Neural cell (in vitro differentiated cells): ENCODE data around the gene PPM1H. TPM values are rescaled to one million over a fixed set of nuclear protein-coding genes. Genes with fewer than 3 reads are reported as not detected.

ENCODE experiments used
- H2AFZ ChIP-seq: fragments of 200-600, 300-800 bp; sonication (generic), shearing (Covaris generic); 2 replicates; pipeline ENCODE4 v1.6.0; 2014; ENCODE audit warnings: low read depth, mild to moderate bottlenecking, antibody characterized with exemption, low read length, moderate library complexity
- H3F3A ChIP-seq: fragments of 200-600 bp; shearing (Covaris generic); 2 replicates; pipeline ENCODE4 v1.6.1; 2016; ENCODE audit warnings: mild to moderate bottlenecking, moderate library complexity, mixed read lengths, antibody characterized with exemption, low read length; ENCODE audit not compliant: insufficient read depth, poor library complexity, severe bottlenecking
- H3K27ac ChIP-seq: fragments of 200-600, 300-800 bp; sonication (generic), shearing (Covaris generic); 2 replicates; pipeline ENCODE4 v1.5.1; 2014; ENCODE audit warnings: mild to moderate bottlenecking, low read length, moderate library complexity
- H3K27me3 ChIP-seq: fragments of 300-800, 200-600 bp; sonication (generic), shearing (Covaris generic); 2 replicates; pipeline ENCODE4 v1.6.0; 2014; ENCODE audit warnings: mild to moderate bottlenecking, low read depth, low read length, moderate library complexity; ENCODE audit not compliant: insufficient read depth
- H3K36me3 ChIP-seq: fragments of 300-800, 200-600 bp; sonication (generic), shearing (Covaris generic); 2 replicates; pipeline ENCODE4 v1.5.1; 2014; ENCODE audit warnings: mild to moderate bottlenecking, antibody characterized with exemption, low read length, moderate library complexity; ENCODE audit not compliant: insufficient read depth
- H3K4me2 ChIP-seq: fragments of 300-800, 200-600 bp; sonication (generic), shearing (Covaris generic); 2 replicates; pipeline ENCODE4 v1.6.0; 2014; ENCODE audit warnings: mild to moderate bottlenecking, low read length
- H3K4me3 ChIP-seq: fragments of 300-800, 200-600 bp; sonication (generic), shearing (Covaris generic); 2 replicates; pipeline ENCODE4 v1.5.1; 2014; ENCODE audit warnings: mild to moderate bottlenecking, low read length, moderate library complexity
- H3K79me2 ChIP-seq: fragments of 200-600 bp; shearing (Covaris generic); replicated peaks from 2 replicates; pipeline ENCODE4 v1.6.0; 2014; ENCODE audit warnings: mild to moderate bottlenecking, low read length, moderate library complexity; ENCODE audit not compliant: insufficient read depth
- H3K9ac ChIP-seq: fragments of 300-800, 200-600 bp; sonication (generic), shearing (Covaris generic); 2 replicates; pipeline ENCODE4 v1.6.1; 2016; ENCODE audit warnings: mild to moderate bottlenecking, low read length, mixed read lengths
- H3K9me2 ChIP-seq: fragments of 200-600 bp; shearing (Covaris generic); 2 replicates; pipeline ENCODE4 v1.6.1; 2016; ENCODE audit warnings: mild to moderate bottlenecking, low read length, mixed read lengths; ENCODE audit not compliant: insufficient read depth
- H3K9me3 ChIP-seq: fragments of 200-600, 300-800 bp; sonication (generic), shearing (Covaris generic); 2 replicates; pipeline ENCODE4 v1.6.1; 2016; ENCODE audit warnings: mild to moderate bottlenecking, mixed run types, low read length, moderate library complexity, mixed read lengths
- H4K20me1 ChIP-seq: fragments of 200-600 bp; shearing (Covaris generic); 2 replicates; pipeline ENCODE4 v1.6.1; 2016; ENCODE audit warnings: mild to moderate bottlenecking, mixed run types; ENCODE audit not compliant: insufficient read depth
- EP300 ChIP-seq: fragments of 450-650 bp; conservative IDR thresholded peaks from 2 replicates; pipeline ENCODE4 v1.6.1; 2014; ENCODE audit warnings: antibody characterized with exemption, mild to moderate bottlenecking, moderate library complexity; ENCODE audit not compliant: poor library complexity, severe bottlenecking
- EZH2 ChIP-seq: fragments of 200-600, 300-800 bp; shearing (Covaris generic), sonication (generic); IDR thresholded peaks from 2 replicates; pipeline ENCODE4 v1.6.1; 2014; ENCODE audit warnings: antibody characterized with exemption, low read length, borderline replicate concordance, mild to moderate bottlenecking; ENCODE audit not compliant: insufficient read depth, poor library complexity, severe bottlenecking
- MXI1 ChIP-seq: fragments of 450-650 bp; conservative IDR thresholded peaks from 2 replicates; pipeline ENCODE4 v1.6.1; 2014; ENCODE audit warnings: antibody characterized with exemption, mild to moderate bottlenecking; ENCODE audit not compliant: poor library complexity, severe bottlenecking
- POLR2AphosphoS5 ChIP-seq: IDR thresholded peaks from 2 replicates; pipeline ENCODE4 v1.6.1; 2012
- RAD21 ChIP-seq: fragments of 450-650 bp; conservative IDR thresholded peaks from 2 replicates; pipeline ENCODE4 v1.6.1; 2014; ENCODE audit warnings: antibody characterized with exemption, mild to moderate bottlenecking, moderate library complexity
- SMC3 ChIP-seq: fragments of 450-650 bp; conservative IDR thresholded peaks from 2 replicates; pipeline ENCODE4 v1.6.1; 2014; ENCODE audit warnings: antibody characterized with exemption, mild to moderate bottlenecking, moderate library complexity; ENCODE audit not compliant: poor library complexity
- TAF1 ChIP-seq: IDR thresholded peaks from 2 replicates; pipeline ENCODE4 v1.6.1; 2012; ENCODE audit warnings: low read depth
- polyA plus RNA-seq: library from polyadenylated mRNA; depleted of rRNA; stranded (reverse); fragments of >200 nt; gene quantifications from 2 replicates; pipeline ENCODE4 v1.2.3, GENCODE V29; 2014
- TF ChIP-seq, protein P1 (sequence below): fragments of 450-650 bp; IDR thresholded peaks from 2 replicates; pipeline ENCODE4 v1.5.1; 2014; ENCODE audit warnings: antibody characterized with exemption, mild to moderate bottlenecking, moderate library complexity; ENCODE audit not compliant: poor library complexity, severe bottlenecking
- TF ChIP-seq, protein P2 (sequence below): IDR thresholded peaks from 2 replicates; pipeline ENCODE4 v1.6.1; 2012; ENCODE audit warnings: borderline replicate concordance

The PPM1H gene
- polyA plus RNA-seq, 1 donor from 2014 or later = 3.9 TPM

DNA sequence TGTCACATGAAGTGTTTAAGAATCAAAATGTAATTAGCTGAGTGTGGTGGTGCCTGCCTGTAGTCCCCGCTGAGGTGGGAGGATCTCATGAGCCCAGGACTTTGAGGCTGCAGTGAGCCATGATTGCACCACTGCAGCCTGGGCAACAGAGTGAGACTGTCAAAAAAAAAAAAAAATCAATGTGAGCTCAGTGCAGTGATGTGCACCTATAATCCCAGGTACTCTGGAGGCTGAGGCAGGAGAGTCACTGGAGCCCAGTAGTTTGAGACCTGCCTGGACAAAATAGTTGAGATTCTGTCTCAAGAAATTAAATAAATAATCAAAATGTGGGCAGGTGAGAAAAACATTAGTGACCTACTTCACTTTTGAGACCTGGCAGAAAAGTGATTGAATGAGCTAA, 328.3 kb downstream of the PPM1H start:
- Histone ChIP-seq H2AFZ (no peak overlapping the region), H3K27me3 (no peaks in the 10 kb centered on the region), H3K27ac (peak overlapping the region; percentile 96), H3K9me2 (no peaks in the 10 kb centered on the region), H3F3A (no peaks in the 10 kb centered on the region), H3K79me2 (peaks cover 68% of the 10 kb centered on the region), H3K9me3 (no peaks in the 10 kb centered on the region), H3K36me3 (no peaks in the 10 kb centered on the region), H3K9ac (peak overlapping the region; percentile 56), H3K4me2 (peak overlapping the region; percentile 95), H4K20me1 (no peaks in the 10 kb centered on the region), H3K4me3 (peak overlapping the region; percentile 80)
- TF ChIP-seq EZH2 (no peak), POLR2AphosphoS5 (no peak)

DNA sequence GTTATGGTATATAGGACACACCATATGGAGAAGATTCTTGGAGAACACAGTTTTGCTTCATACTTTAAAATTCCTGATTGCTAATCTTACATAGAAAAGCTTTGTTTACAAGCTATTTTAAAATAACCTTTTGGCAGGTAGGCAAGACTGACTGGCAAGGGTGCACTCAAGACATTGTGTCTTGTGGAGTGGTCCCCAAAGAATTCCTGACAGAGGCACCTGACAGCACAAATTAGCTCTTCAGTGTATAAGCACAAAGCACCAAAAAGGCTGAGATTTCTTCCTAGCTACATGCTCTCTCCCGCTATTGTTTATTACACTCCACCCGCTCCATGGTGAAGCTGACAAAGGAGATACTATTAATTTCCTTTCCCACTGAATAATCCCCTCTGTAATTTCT, 329.0 kb downstream of the PPM1H start:
- H3K79me2 ChIP-seq = peaks cover 68% of the 10 kb centered on the region
- no peaks in the 10 kb centered on the region for H3K36me3 ChIP-seq
- no peak overlapping the region for H2AFZ ChIP-seq
- TF ChIP-seq TAF1 = no peak
- no peak for TF ChIP-seq MXI1
- TF ChIP-seq SMC3 = no peak
- TF ChIP-seq, protein P1, sequence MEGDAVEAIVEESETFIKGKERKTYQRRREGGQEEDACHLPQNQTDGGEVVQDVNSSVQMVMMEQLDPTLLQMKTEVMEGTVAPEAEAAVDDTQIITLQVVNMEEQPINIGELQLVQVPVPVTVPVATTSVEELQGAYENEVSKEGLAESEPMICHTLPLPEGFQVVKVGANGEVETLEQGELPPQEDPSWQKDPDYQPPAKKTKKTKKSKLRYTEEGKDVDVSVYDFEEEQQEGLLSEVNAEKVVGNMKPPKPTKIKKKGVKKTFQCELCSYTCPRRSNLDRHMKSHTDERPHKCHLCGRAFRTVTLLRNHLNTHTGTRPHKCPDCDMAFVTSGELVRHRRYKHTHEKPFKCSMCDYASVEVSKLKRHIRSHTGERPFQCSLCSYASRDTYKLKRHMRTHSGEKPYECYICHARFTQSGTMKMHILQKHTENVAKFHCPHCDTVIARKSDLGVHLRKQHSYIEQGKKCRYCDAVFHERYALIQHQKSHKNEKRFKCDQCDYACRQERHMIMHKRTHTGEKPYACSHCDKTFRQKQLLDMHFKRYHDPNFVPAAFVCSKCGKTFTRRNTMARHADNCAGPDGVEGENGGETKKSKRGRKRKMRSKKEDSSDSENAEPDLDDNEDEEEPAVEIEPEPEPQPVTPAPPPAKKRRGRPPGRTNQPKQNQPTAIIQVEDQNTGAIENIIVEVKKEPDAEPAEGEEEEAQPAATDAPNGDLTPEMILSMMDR = no peak
- TF ChIP-seq, protein P2, sequence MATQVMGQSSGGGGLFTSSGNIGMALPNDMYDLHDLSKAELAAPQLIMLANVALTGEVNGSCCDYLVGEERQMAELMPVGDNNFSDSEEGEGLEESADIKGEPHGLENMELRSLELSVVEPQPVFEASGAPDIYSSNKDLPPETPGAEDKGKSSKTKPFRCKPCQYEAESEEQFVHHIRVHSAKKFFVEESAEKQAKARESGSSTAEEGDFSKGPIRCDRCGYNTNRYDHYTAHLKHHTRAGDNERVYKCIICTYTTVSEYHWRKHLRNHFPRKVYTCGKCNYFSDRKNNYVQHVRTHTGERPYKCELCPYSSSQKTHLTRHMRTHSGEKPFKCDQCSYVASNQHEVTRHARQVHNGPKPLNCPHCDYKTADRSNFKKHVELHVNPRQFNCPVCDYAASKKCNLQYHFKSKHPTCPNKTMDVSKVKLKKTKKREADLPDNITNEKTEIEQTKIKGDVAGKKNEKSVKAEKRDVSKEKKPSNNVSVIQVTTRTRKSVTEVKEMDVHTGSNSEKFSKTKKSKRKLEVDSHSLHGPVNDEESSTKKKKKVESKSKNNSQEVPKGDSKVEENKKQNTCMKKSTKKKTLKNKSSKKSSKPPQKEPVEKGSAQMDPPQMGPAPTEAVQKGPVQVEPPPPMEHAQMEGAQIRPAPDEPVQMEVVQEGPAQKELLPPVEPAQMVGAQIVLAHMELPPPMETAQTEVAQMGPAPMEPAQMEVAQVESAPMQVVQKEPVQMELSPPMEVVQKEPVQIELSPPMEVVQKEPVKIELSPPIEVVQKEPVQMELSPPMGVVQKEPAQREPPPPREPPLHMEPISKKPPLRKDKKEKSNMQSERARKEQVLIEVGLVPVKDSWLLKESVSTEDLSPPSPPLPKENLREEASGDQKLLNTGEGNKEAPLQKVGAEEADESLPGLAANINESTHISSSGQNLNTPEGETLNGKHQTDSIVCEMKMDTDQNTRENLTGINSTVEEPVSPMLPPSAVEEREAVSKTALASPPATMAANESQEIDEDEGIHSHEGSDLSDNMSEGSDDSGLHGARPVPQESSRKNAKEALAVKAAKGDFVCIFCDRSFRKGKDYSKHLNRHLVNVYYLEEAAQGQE = peak; percentile 43
- no peak for TF ChIP-seq EZH2
- peak; percentile 64 for TF ChIP-seq POLR2AphosphoS5
- peak; percentile 87 for TF ChIP-seq EP300
- TF ChIP-seq RAD21 = no peak
- H3K9ac ChIP-seq = peak overlapping the region; percentile 56
- no peaks in the 10 kb centered on the region for H3K27me3 ChIP-seq
- no peaks in the 10 kb centered on the region for H3F3A ChIP-seq
- H3K27ac ChIP-seq = peak overlapping the region; percentile 96
- peak overlapping the region; percentile 80 for H3K4me3 ChIP-seq
- H3K4me2 ChIP-seq = peak overlapping the region; percentile 95
- no peaks in the 10 kb centered on the region for H3K9me2 ChIP-seq
- no peaks in the 10 kb centered on the region for H3K9me3 ChIP-seq
- no peaks in the 10 kb centered on the region for H4K20me1 ChIP-seq

DNA sequence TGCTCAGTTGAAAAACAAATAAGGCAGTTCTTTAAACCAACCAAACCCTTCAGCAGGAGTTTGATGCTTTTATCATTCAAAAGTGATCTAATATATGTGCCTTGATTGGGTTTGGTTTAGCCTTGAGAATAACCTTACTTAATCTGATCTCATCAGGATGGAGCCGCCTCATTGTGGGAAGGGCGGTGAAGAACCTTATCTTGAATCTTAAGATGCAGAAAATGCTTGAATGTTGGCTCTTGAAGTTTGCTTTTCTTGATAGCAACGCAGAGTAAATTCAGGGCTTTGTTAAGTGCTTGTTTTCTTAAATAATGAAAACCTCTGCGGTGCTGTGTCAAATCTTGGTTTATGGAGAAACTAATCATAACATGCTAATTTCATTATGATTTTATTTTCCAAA, 330.1 kb downstream of the PPM1H start:
- Histone ChIP-seq H3K9me2 (no peaks in the 10 kb centered on the region), H3K27me3 (no peaks in the 10 kb centered on the region), H3K4me2 (peak overlapping the region; percentile 95), H3K79me2 (peaks cover 59% of the 10 kb centered on the region), H2AFZ (no peak overlapping the region), H3K9ac (peak overlapping the region; percentile 95), H3K36me3 (no peaks in the 10 kb centered on the region), H3K27ac (peak overlapping the region; percentile 96), H4K20me1 (no peaks in the 10 kb centered on the region), H3F3A (no peaks in the 10 kb centered on the region), H3K4me3 (peak overlapping the region; percentile 80), H3K9me3 (no peaks in the 10 kb centered on the region)
- TF ChIP-seq POLR2AphosphoS5 (no peak), EZH2 (no peak), SMC3 (no peak), RAD21 (no peak), MXI1 (no peak), TAF1 (no peak), EP300 (no peak)
- TF ChIP-seq, protein P1 = no peak
- TF ChIP-seq, protein P2 = no peak
